ENCODE results near the gene FAM156A.
"Not testable (repeated sequence)": the region's sequence is repeated elsewhere in the genome, so short reads cannot be mapped to it uniquely, and the experiment has no call there.

The FAM156A gene

DNA sequence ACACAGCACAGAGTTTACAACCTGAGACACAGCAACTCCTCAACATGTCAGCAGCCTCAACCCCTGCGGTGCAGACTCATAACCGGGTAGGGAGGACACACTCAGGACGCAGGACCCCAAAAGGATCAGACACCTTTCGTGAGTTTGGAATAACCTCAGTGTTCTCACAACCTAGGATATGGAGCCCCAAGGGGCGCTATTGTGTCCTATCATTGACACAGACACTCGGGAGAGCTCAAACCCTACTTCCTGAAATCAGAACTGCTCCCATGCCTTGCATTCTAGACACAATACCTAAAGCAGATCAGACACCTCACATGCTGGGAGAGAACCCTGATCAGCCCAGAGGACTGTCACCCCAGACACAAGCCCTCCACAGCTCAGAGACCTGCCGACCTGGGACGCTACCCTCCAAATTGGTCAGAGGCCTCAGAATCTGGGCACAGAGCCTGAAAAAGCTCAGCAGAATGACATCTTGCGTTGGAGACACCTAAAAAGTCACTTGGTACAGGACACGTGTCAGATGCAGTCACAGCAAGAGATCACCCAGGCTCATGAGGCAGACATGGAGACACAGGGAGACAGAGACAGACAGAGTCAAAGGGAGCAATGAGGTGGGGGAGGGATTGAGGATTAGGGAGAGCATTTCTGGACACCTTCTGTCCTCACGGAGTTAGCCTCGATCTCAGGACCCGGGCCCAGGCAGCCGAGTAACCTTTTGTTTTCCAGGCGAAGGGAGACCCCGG, 8.8 kb upstream of the FAM156A start:
- WGBS, 2 donors (ENCODE audit: extremely low coverage in 2 of 2, insufficient read length in 2 of 2, insufficient replicate concordance in 1 of 2), result no CpG with 5 or more reads among the region's 16 CpGs
- not testable (repeated sequence) for H3K18ac ChIP-seq (ENCODE audit: low read length); H2AFZ ChIP-seq (ENCODE audit: low read length); H3K23ac ChIP-seq (ENCODE audit: low read depth, low read length, poor library complexity); DNase-seq (ENCODE audit: low spot score); H4K8ac ChIP-seq (ENCODE audit: low read depth, low read length); H3K4me2 ChIP-seq (ENCODE audit: insufficient read depth, low read length, poor library complexity, severe bottlenecking); H3K79me1 ChIP-seq (ENCODE audit: low read depth, low read length); H2AK5ac ChIP-seq (ENCODE audit: low read depth, low read length); H3K36me3 ChIP-seq (replicated peaks in 1 of 2; ENCODE audit: control insufficient read depth in 2 of 2, insufficient read depth in 2 of 2, low read length in 2 of 2); H3K9me3 ChIP-seq (replicated peaks in 1 of 2; ENCODE audit: control insufficient read depth in 2 of 2, insufficient read depth in 1 of 2, low read depth in 1 of 2, low read length in 2 of 2); H2BK5ac ChIP-seq (ENCODE audit: low read length); H3K27me3 ChIP-seq (ENCODE audit: control insufficient read depth in 3 of 3, insufficient read depth in 3 of 3, low read depth in 1 of 3, low read length in 3 of 3); H3K9ac ChIP-seq (ENCODE audit: low read depth, low read length, poor library complexity); H3K4me1 ChIP-seq (ENCODE audit: control insufficient read depth in 2 of 2, insufficient read depth in 1 of 2, low read depth in 1 of 2, low read length in 2 of 2); H2BK12ac ChIP-seq (ENCODE audit: low read length); H2BK15ac ChIP-seq (ENCODE audit: low read length); H3K14ac ChIP-seq (ENCODE audit: low read length); H2BK120ac ChIP-seq (ENCODE audit: low read depth, low read length); H3K27ac ChIP-seq (replicated peaks; ENCODE audit: low read length); H4K91ac ChIP-seq (ENCODE audit: low read depth, low read length, poor library complexity); H3K4ac ChIP-seq (ENCODE audit: low read length); H3K4me3 ChIP-seq (ENCODE audit: low read length in 2 of 2)

DNA sequence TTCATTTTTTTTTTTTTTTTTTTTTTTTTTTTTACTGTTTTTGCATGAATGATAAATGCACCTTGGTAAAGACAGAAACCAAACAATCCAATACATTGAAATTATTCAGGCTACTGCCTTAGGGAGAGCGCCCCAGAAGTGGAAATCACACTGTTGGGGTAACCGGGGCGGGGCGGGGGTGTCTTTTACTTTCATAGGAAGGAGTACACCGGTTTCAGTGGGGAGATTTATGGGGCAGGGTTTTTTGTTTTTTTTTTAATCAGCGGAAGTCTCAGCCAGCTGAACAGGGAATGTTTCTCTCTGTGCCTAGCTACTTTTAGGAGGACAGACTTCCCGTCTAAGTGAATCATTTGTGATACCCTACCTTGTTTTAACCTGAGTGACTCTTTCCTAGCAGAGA, 643 bp upstream of the FAM156A start:
- not testable (repeated sequence) for H4K91ac ChIP-seq (ENCODE audit: low read depth, low read length, poor library complexity); H3K4ac ChIP-seq (ENCODE audit: low read length); DNase-seq (ENCODE audit: low spot score); H3K4me3 ChIP-seq (ENCODE audit: low read length in 2 of 2); H3K14ac ChIP-seq (ENCODE audit: low read length); H3K18ac ChIP-seq (ENCODE audit: low read length); H4K8ac ChIP-seq (ENCODE audit: low read depth, low read length); H3K36me3 ChIP-seq (replicated peaks in 1 of 2; ENCODE audit: control insufficient read depth in 2 of 2, insufficient read depth in 2 of 2, low read length in 2 of 2); H3K9ac ChIP-seq (ENCODE audit: low read depth, low read length, poor library complexity); H3K27me3 ChIP-seq (ENCODE audit: control insufficient read depth in 3 of 3, insufficient read depth in 3 of 3, low read depth in 1 of 3, low read length in 3 of 3); H2BK12ac ChIP-seq (ENCODE audit: low read length); H2BK120ac ChIP-seq (ENCODE audit: low read depth, low read length); H2BK15ac ChIP-seq (ENCODE audit: low read length); H3K79me1 ChIP-seq (ENCODE audit: low read depth, low read length); H3K9me3 ChIP-seq (replicated peaks in 1 of 2; ENCODE audit: control insufficient read depth in 2 of 2, insufficient read depth in 1 of 2, low read depth in 1 of 2, low read length in 2 of 2); H2AFZ ChIP-seq (ENCODE audit: low read length); H3K27ac ChIP-seq (replicated peaks; ENCODE audit: low read length); H2AK5ac ChIP-seq (ENCODE audit: low read depth, low read length); H3K23ac ChIP-seq (ENCODE audit: low read depth, low read length, poor library complexity); H3K4me2 ChIP-seq (ENCODE audit: insufficient read depth, low read length, poor library complexity, severe bottlenecking); H3K4me1 ChIP-seq (ENCODE audit: control insufficient read depth in 2 of 2, insufficient read depth in 1 of 2, low read depth in 1 of 2, low read length in 2 of 2); H2BK5ac ChIP-seq (ENCODE audit: low read length)
- no CpG with 5 or more reads among the region's 7 CpGs for WGBS, 2 donors (ENCODE audit: extremely low coverage in 2 of 2, insufficient read length in 2 of 2, insufficient replicate concordance in 1 of 2)

DNA sequence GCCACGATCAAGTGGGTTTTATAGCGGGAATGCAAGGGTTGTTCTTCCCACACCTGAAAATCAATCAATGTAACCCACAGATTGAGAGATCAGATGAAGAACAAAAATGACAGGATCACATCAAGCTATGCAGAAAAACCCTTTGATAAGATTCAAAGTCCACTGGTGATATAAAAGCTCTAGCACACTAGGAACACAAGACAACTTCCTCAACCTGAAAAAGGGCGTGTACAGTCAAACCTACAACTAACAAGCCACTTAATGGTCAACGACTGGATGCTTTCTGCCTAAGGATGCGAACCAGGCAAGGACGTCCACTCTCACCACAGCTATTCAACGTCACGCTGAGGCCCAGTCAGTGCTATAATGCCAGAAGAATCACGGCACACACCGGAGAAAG, 8.4 kb downstream of the FAM156A start:
- not testable (repeated sequence) for H3K18ac ChIP-seq (ENCODE audit: low read length); H2AFZ ChIP-seq (ENCODE audit: low read length); DNase-seq (ENCODE audit: low spot score); H3K4ac ChIP-seq (ENCODE audit: low read length); H3K9ac ChIP-seq (ENCODE audit: low read depth, low read length, poor library complexity); H3K4me2 ChIP-seq (ENCODE audit: insufficient read depth, low read length, poor library complexity, severe bottlenecking); H3K36me3 ChIP-seq (replicated peaks in 1 of 2; ENCODE audit: control insufficient read depth in 2 of 2, insufficient read depth in 2 of 2, low read length in 2 of 2); H2BK5ac ChIP-seq (ENCODE audit: low read length); H4K8ac ChIP-seq (ENCODE audit: low read depth, low read length); H3K79me1 ChIP-seq (ENCODE audit: low read depth, low read length); H3K9me3 ChIP-seq (replicated peaks in 1 of 2; ENCODE audit: control insufficient read depth in 2 of 2, insufficient read depth in 1 of 2, low read depth in 1 of 2, low read length in 2 of 2); H4K91ac ChIP-seq (ENCODE audit: low read depth, low read length, poor library complexity); H2AK5ac ChIP-seq (ENCODE audit: low read depth, low read length); H2BK15ac ChIP-seq (ENCODE audit: low read length); H3K27ac ChIP-seq (replicated peaks; ENCODE audit: low read length); H2BK120ac ChIP-seq (ENCODE audit: low read depth, low read length); H3K14ac ChIP-seq (ENCODE audit: low read length); H3K23ac ChIP-seq (ENCODE audit: low read depth, low read length, poor library complexity); H3K4me3 ChIP-seq (ENCODE audit: low read length in 2 of 2); H3K27me3 ChIP-seq (ENCODE audit: control insufficient read depth in 3 of 3, insufficient read depth in 3 of 3, low read depth in 1 of 3, low read length in 3 of 3); H3K4me1 ChIP-seq (ENCODE audit: control insufficient read depth in 2 of 2, insufficient read depth in 1 of 2, low read depth in 1 of 2, low read length in 2 of 2); H2BK12ac ChIP-seq (ENCODE audit: low read length)
- no CpG with 5 or more reads among the region's 10 CpGs for WGBS, 2 donors (ENCODE audit: extremely low coverage in 2 of 2, insufficient read length in 2 of 2, insufficient replicate concordance in 1 of 2)

DNA sequence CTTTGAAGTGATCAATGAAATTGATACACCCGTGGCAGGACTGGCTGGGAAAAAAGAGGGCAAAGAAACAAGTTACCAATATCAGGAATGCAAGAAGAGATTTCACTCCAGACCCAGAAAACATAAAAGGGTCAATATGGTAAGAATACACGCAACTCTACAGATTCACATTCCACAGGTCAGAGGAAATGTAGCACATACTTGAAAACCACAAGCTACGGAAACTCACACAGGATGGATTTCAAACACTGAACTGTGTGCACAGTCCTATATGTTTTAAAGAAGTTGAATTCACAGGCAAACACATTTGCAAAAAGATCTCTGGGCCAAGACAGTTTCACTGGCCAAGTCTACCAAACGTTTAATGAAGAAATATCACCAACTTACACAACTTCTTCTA, 9.0 kb downstream of the FAM156A start:
- H2AFZ ChIP-seq (ENCODE audit: low read length); H4K8ac ChIP-seq (ENCODE audit: low read depth, low read length); H3K14ac ChIP-seq (ENCODE audit: low read length); H3K36me3 ChIP-seq (replicated peaks in 1 of 2; ENCODE audit: control insufficient read depth in 2 of 2, insufficient read depth in 2 of 2, low read length in 2 of 2); DNase-seq (ENCODE audit: low spot score); H2BK120ac ChIP-seq (ENCODE audit: low read depth, low read length); H3K4me2 ChIP-seq (ENCODE audit: insufficient read depth, low read length, poor library complexity, severe bottlenecking); H3K79me1 ChIP-seq (ENCODE audit: low read depth, low read length); H2BK5ac ChIP-seq (ENCODE audit: low read length); H3K4me3 ChIP-seq (ENCODE audit: low read length in 2 of 2); H3K4me1 ChIP-seq (ENCODE audit: control insufficient read depth in 2 of 2, insufficient read depth in 1 of 2, low read depth in 1 of 2, low read length in 2 of 2); H2AK5ac ChIP-seq (ENCODE audit: low read depth, low read length); H3K23ac ChIP-seq (ENCODE audit: low read depth, low read length, poor library complexity); H3K9me3 ChIP-seq (replicated peaks in 1 of 2; ENCODE audit: control insufficient read depth in 2 of 2, insufficient read depth in 1 of 2, low read depth in 1 of 2, low read length in 2 of 2); H2BK12ac ChIP-seq (ENCODE audit: low read length); H4K91ac ChIP-seq (ENCODE audit: low read depth, low read length, poor library complexity); H3K27me3 ChIP-seq (ENCODE audit: control insufficient read depth in 3 of 3, insufficient read depth in 3 of 3, low read depth in 1 of 3, low read length in 3 of 3); H3K4ac ChIP-seq (ENCODE audit: low read length); H2BK15ac ChIP-seq (ENCODE audit: low read length); H3K9ac ChIP-seq (ENCODE audit: low read depth, low read length, poor library complexity); H3K27ac ChIP-seq (replicated peaks; ENCODE audit: low read length); H3K18ac ChIP-seq (ENCODE audit: low read length): not testable (repeated sequence)
- WGBS, 2 donors (ENCODE audit: extremely low coverage in 2 of 2, insufficient read length in 2 of 2, insufficient replicate concordance in 1 of 2), result no CpG with 5 or more reads among the region's 4 CpGs

Measured in neuronal stem cell (in vitro differentiated cells).